Effector memory CD8-positive, alpha-beta T cell (primary cell): ENCODE results near the gene RNU7-1.

Source experiments
- ATAC-seq: fragments of 150-1000 bp; cut with Tn5 transposase; replicated peaks from 2 replicates; pipeline ENCODE4 v1.10.0; 2021; ENCODE audit warnings: mild to moderate bottlenecking, moderate library complexity
- DNase-seq, 3 experiments: peaks; one replicate each; pipeline ENCODE4 v3.0.0; 2021
- H3K27ac Mint-ChIP-seq, 2 donors: one replicate each; pipeline ENCODE4 v1.8.0; 2022; ENCODE audit warnings: mild to moderate bottlenecking in 2 of 2, mixed read lengths in 2 of 2, moderate library complexity in 2 of 2
- H3K27me3 Mint-ChIP-seq, 2 donors: one replicate each; pipeline ENCODE4 v1.8.0; 2022; ENCODE audit warnings: mixed read lengths in 2 of 2
- H3K36me3 Mint-ChIP-seq: one replicate; pipeline ENCODE4 v1.8.0; 2022; ENCODE audit warnings: mild to moderate bottlenecking, moderate library complexity, mixed read lengths; ENCODE audit not compliant: insufficient read depth
- H3K4me1 Mint-ChIP-seq, 2 donors: one replicate each; pipeline ENCODE4 v1.8.0; 2022; ENCODE audit warnings: low read depth in 2 of 2, mixed read lengths in 2 of 2
- H3K4me3 Mint-ChIP-seq, 2 donors: one replicate each; pipeline ENCODE4 v1.8.0; 2022; ENCODE audit warnings: mild to moderate bottlenecking in 2 of 2, mixed read lengths in 2 of 2, moderate library complexity in 2 of 2
- H3K9me3 Mint-ChIP-seq, 2 donors: one replicate each; pipeline ENCODE4 v1.8.0; 2022; ENCODE audit warnings: mixed read lengths in 2 of 2

The RNU7-1 gene

DNA sequence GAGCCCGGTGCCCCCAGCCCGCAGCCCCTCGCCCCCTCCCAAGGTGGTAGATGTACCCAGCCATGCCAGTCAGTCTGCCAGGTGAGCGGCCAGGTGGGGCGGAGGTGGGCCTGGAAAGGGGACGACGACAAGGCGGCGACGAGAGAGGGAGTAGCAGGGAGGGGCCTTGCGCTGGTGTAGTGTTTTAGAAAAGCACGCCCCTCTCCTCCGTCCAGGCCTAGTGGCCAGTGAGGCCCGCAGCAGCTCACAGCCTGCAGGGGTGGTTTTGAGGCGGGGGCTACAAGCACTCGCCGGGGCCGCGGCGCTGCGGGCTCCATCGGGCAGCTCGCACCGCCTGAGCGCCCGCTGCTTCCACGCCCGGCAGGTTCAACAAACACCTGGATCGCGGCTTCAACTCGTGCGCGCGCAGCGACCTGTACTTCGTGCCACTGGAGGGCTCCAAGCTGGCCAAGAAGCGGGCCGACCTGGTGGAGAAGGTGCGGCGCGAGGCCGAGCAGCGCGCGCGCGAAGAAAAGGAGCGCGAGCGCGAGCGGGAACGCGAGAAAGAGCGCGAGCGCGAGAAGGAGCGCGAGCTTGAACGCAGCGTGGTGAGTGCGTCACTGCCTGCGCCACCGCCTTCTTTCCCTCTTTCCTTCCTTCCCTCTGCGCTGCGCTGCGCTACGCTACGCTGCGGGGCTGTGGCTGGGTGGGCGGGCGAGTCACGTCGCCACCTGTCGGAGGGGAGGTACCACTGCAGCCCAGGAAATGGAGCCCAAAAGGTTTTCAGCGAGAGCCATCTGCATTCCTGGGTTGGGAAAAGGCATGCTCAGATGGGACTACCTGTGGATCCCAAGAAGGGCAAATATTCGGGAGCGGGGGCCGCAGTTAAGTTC, 5.9 kb upstream of the RNU7-1 start:
- ATAC-seq: peak; percentile 97
- peak overlapping the region; percentile 78 to 80 for H3K4me3 Mint-ChIP-seq
- H3K36me3 Mint-ChIP-seq: peaks cover 27% of the 10 kb centered on the region
- no peaks in the 10 kb centered on the region for H3K27me3 Mint-ChIP-seq
- H3K9me3 Mint-ChIP-seq: no peaks in the 10 kb centered on the region
- H3K27ac Mint-ChIP-seq: peak overlapping the region; percentile 95 to 98
- H3K4me1 Mint-ChIP-seq: peaks cover 19 to 21% of the 10 kb centered on the region in 2 donors
- peak; percentile 89 to 90 (median 89) for DNase-seq

DNA sequence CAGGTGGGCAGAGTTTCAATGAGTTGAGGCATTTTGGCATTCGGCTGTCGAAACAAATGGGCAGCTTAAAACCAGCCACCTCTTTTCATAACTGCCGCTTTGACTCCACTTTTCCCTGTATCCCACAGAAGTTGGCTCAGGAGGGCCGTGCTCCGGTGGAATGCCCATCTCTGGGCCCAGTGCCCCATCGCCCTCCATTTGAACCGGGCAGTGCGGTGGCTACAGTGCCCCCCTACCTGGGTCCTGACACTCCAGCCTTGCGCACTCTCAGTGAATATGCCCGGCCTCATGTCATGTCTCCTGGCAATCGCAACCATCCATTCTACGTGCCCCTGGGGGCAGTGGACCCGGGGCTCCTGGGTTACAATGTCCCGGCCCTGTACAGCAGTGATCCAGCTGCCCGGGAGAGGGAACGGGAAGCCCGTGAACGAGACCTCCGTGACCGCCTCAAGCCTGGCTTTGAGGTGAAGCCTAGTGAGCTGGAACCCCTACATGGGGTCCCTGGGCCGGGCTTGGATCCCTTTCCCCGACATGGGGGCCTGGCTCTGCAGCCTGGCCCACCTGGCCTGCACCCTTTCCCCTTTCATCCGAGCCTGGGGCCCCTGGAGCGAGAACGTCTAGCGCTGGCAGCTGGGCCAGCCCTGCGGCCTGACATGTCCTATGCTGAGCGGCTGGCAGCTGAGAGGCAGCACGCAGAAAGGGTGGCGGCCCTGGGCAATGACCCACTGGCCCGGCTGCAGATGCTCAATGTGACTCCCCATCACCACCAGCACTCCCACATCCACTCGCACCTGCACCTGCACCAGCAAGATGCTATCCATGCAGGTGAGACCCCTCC, 5.0 kb upstream of the RNU7-1 start:
- H3K27ac Mint-ChIP-seq: peak overlapping the region; percentile 95 to 98
- DNase-seq (no peak), ATAC-seq (no peak)
- H3K36me3 Mint-ChIP-seq: peaks cover 35% of the 10 kb centered on the region
- H3K4me1 Mint-ChIP-seq: peaks cover 25 to 26% of the 10 kb centered on the region in 2 donors
- no peaks in the 10 kb centered on the region for H3K9me3 Mint-ChIP-seq
- peak overlapping the region; percentile 78 to 80 for H3K4me3 Mint-ChIP-seq
- H3K27me3 Mint-ChIP-seq: no peaks in the 10 kb centered on the region

DNA sequence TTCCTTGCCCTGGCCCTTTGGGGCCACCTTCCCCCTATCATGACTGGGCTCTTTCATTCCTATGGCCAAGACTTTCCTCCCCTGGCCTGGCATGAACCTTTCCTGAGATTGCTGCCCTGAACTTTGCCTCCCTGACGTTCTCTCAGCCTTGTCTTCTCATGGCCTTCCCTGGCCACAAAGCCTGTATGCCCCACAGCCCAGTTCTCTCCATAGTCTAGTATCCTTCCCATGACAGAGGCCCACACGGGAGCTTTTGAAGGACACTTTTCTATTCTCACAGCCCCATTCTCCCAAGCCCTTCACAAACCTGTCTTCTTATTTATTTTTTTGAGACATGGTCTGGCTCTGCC, 4.5 kb upstream of the RNU7-1 start:
- DNase-seq (no peak), ATAC-seq (no peak)
- H3K36me3 Mint-ChIP-seq: peaks cover 41% of the 10 kb centered on the region
- H3K4me1 Mint-ChIP-seq: peaks cover 30 to 32% of the 10 kb centered on the region in 2 donors
- H3K27me3 Mint-ChIP-seq: no peaks in the 10 kb centered on the region
- no peaks in the 10 kb centered on the region for H3K9me3 Mint-ChIP-seq
- peak overlapping the region in 1 of 2 donors; percentile 95 for H3K27ac Mint-ChIP-seq
- peak overlapping the region; percentile 9 to 15 for H3K4me3 Mint-ChIP-seq

DNA sequence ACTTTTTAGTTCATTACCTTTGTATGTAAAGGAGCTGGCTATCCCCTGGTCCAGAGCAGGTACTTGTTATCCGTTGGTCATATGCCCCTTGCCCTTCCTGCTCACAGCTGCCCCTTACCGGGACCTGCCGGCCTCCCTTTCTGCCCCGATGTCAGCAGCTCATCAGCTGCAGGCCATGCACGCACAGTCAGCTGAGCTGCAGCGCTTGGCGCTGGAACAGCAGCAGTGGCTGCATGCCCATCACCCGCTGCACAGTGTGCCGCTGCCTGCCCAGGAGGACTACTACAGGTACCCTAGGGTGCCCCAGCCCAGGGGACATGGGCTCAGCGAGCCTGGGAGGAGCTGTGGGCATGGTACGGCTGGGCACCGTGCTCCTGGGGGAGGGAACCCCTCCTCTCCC, 2.3 kb upstream of the RNU7-1 start:
- Mint-ChIP-seq H3K27me3 (no peaks in the 10 kb centered on the region), H3K4me1 (peaks cover 43% of the 10 kb centered on the region in 2 donors), H3K27ac (peak overlapping the region in 1 of 2 donors; percentile 100), H3K9me3 (no peaks in the 10 kb centered on the region), H3K36me3 (peaks cover 49% of the 10 kb centered on the region), H3K4me3 (no peak overlapping the region)
- no peak for DNase-seq
- ATAC-seq: no peak

DNA sequence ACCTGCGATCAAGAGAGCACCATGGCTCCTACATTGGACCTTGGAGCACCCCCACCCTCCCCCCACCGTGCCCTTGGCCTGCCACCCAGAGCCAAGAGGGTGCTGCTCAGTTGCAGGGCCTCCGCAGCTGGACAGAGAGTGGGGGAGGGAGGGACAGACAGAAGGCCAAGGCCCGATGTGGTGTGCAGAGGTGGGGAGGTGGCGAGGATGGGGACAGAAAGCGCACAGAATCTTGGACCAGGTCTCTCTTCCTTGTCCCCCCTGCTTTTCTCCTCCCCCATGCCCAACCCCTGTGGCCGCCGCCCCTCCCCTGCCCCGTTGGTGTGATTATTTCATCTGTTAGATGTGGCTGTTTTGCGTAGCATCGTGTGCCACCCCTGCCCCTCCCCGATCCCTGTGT, 1.8 kb upstream of the RNU7-1 start:
- H3K4me3 Mint-ChIP-seq: no peak overlapping the region
- no peaks in the 10 kb centered on the region for H3K9me3 Mint-ChIP-seq
- peaks cover 41 to 43% of the 10 kb centered on the region in 2 donors for H3K4me1 Mint-ChIP-seq
- DNase-seq (no peak), ATAC-seq (no peak)
- peak overlapping the region; percentile 99 to 100 for H3K27ac Mint-ChIP-seq
- H3K27me3 Mint-ChIP-seq: no peaks in the 10 kb centered on the region
- H3K36me3 Mint-ChIP-seq: peaks cover 54% of the 10 kb centered on the region

DNA sequence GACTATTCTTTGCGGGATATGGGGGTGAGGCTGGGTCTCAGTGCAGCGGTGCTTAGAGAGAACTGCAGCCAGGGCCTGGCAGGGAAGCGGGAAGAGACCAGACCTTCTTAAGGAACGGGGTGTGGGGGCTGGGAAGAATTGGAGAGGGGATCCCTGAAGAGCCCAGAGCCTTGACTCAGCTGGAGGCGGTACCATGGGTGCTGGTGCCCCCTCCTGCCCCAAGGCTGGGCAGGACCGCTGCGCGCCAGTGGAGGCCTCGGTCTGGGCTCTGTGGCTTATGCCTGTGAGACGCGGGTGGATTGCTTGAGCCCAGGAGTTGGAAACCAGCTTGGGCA, 1.3 kb upstream of the RNU7-1 start:
- peak overlapping the region; percentile 25 to 98 for H3K4me3 Mint-ChIP-seq
- peaks cover 42 to 45% of the 10 kb centered on the region in 2 donors for H3K4me1 Mint-ChIP-seq
- ATAC-seq (no peak), DNase-seq (no peak)
- peaks cover 56% of the 10 kb centered on the region for H3K36me3 Mint-ChIP-seq
- peak overlapping the region; percentile 99 to 100 for H3K27ac Mint-ChIP-seq
- H3K9me3 Mint-ChIP-seq: no peaks in the 10 kb centered on the region
- H3K27me3 Mint-ChIP-seq: no peaks in the 10 kb centered on the region

DNA sequence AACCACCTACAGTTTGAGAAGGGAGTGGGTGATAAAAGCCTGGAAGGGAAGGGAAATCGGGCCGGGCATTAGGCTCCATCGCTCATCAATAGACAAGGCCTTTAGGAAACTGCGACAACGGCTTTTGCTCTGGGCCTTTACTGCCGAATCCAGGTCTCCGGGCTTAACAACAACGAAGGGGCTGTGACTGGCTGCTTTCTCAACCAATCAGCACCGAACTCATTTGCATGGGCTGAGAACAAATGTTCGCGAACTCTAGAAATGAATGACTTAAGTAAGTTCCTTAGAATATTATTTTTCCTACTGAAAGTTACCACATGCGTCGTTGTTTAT, 261 bp upstream of the RNU7-1 start:
- Mint-ChIP-seq H3K27ac (peak overlapping the region; percentile 99 to 100), H3K36me3 (peaks cover 47% of the 10 kb centered on the region), H3K27me3 (no peaks in the 10 kb centered on the region), H3K4me3 (peak overlapping the region; percentile 97 to 98), H3K4me1 (peaks cover 48 to 52% of the 10 kb centered on the region in 2 donors), H3K9me3 (no peaks in the 10 kb centered on the region)
- peak; percentile 78 to 80 (median 79) for DNase-seq
- ATAC-seq: peak; percentile 64

DNA sequence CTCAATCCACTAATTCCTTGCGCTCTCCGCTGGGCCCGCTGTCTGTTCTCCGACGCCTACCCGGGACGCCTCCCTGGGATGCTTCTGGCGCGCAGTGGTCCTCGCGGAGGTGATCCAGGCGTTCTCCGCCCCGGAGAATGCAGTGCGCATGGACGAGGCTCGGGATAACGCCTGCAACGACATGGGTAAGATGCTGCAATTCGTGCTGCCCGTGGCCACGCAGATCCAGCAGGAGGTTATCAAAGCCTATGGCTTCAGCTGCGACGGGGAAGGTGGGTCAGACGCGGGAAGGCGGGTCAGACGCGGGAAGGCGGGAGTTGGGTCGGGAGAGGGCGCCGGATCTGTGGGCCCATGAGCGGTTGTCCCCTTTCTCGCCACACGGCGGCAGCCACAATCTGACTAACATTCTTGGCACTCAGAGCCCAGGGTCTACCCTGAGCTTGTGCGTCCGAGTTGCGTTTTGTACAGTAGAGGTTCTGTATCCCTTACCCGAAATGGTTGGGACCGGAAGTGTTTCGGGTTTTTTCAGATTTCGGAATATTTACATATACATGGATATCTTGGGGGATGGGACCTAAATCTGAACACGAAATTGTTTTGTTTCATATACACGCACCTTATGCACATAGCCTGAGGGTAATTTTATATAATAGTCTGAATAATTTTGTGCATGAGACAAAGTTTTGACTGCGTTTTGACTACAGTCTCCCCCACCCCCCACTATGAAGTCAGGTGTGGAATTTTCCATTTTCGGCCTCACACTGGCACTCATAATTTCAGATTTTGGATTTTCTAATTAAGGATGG, 968 bp downstream of the RNU7-1 start:
- H3K27ac Mint-ChIP-seq: peak overlapping the region; percentile 99 to 100
- DNase-seq: peak; percentile 81 to 82 (median 82)
- peak; percentile 55 for ATAC-seq
- H3K9me3 Mint-ChIP-seq: no peaks in the 10 kb centered on the region
- peaks cover 58 to 59% of the 10 kb centered on the region in 2 donors for H3K4me1 Mint-ChIP-seq
- H3K4me3 Mint-ChIP-seq: peak overlapping the region; percentile 97 to 98
- H3K36me3 Mint-ChIP-seq: peaks cover 53% of the 10 kb centered on the region
- H3K27me3 Mint-ChIP-seq: no peaks in the 10 kb centered on the region

DNA sequence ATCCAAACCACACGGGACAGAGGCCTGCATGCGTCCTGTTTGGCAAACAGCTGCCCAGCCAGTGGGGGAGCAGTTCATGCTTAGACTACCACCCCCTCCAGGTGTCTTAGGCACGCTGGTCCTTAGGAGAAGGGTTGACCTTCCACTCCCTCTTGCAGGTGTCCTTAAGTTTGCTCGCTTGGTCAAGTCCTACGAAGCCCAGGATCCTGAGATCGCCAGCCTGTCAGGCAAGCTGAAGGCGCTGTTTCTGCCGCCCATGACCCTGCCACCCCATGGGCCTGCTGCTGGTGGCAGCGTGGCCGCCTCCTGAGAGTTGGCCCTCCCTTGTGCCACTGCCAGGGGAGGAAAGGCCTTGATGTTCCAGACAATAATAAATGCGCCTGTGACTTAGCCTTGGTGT, 2.0 kb downstream of the RNU7-1 start:
- H3K27ac Mint-ChIP-seq: peak overlapping the region; percentile 98 to 99
- H3K4me3 Mint-ChIP-seq: peak overlapping the region; percentile 97 to 98
- peaks cover 53% of the 10 kb centered on the region for H3K36me3 Mint-ChIP-seq
- H3K27me3 Mint-ChIP-seq: no peaks in the 10 kb centered on the region
- H3K4me1 Mint-ChIP-seq: peaks cover 67 to 69% of the 10 kb centered on the region in 2 donors
- DNase-seq: no peak
- no peak for ATAC-seq
- H3K9me3 Mint-ChIP-seq: no peaks in the 10 kb centered on the region

DNA sequence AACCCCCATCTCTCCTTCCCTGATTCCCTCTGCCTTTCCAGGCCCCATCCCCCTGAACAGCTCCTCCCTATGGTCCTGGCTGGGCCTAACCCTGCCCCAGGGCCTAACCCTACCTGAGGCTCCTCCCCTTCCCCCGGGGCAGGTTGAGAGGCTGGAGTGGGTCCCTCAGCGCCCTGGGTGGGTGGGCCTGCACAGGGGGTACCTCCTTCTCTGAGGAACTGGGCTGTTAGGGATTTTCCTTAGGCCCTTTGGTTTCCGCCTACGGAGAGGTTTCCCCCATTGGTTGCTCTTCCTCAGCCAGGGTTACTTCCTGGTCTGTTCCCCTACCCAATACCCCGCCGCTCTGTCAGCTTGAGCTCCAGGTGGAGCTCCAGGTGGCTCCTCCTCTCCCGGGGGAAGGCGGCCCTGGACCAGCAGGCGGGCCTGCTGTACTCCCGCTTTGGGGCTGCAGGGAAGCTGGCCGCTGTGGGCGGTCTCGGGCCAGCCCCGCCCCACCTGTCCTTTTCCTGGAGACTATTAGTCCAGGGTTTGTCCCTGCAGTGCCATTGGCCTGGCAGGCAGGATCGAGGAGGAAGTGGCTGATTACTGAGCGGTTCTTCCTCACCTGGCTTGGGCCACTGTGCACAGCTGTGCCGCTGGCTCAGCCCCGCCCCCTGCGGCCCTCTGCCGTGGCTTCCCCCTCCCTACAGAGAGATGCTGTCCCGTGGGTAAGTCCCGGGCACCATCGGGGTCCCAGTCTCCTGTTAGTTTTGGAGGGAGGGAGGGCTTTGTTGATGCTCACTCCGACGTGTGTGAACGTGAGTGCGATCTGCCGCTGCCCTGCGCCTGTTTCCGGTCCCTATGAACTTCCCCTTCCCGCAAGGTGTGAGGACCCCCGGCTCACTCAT, 2.7 kb downstream of the RNU7-1 start:
- DNase-seq (peak in 2 of 3 experiments; percentile 47 to 54), ATAC-seq (peak; percentile 11)
- Mint-ChIP-seq H3K4me3 (peak overlapping the region; percentile 97 to 98), H3K36me3 (peaks cover 57% of the 10 kb centered on the region), H3K27me3 (no peaks in the 10 kb centered on the region), H3K9me3 (no peaks in the 10 kb centered on the region), H3K27ac (peak overlapping the region; percentile 98 to 99), H3K4me1 (peaks cover 72 to 74% of the 10 kb centered on the region in 2 donors)

DNA sequence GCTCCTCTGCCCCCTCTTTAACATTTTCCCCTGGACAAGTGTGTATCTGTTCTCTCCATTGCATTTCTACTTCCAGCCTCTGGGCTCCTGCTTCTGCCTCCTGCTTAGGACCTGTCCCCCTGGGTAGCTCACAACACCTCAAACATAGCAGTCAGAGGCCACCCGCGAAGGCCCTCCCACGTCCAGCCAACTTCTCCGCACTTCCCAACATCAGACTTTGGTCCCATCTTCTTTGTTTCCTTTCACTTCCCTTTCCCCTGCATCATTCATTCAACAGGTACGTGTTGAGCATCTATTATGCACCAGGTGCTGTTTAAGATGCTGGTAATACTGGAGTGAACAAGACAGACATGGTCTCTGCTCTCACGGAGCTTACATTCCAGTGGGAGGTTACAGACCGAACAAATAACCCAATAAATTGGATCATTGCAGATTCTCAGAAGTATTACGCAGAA, 3.3 kb downstream of the RNU7-1 start:
- DNase-seq (no peak), ATAC-seq (no peak)
- Mint-ChIP-seq H3K4me3 (peak overlapping the region; percentile 97 to 98), H3K9me3 (no peaks in the 10 kb centered on the region), H3K27ac (peak overlapping the region; percentile 98 to 99), H3K4me1 (peaks cover 74 to 77% of the 10 kb centered on the region in 2 donors), H3K27me3 (no peaks in the 10 kb centered on the region), H3K36me3 (peaks cover 64% of the 10 kb centered on the region)

DNA sequence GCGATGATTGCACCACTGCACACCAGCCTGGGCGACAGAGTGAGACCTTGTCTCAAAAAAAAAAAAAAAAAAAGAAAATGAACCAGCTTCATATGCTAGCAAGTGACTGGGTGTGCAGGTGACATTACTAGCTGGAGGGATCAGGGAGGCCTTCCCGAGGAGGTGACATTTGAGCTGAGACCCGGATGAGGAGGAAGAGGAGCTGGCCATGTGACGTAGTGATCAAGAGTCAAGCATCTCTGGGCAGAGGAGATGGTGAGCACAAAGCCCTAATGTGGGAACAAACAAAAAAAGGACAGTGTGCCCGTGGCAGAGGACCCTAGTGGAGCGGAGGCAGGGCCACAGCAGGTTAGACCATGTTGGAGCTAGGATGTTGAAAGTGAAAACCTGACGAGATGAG, 4.0 kb downstream of the RNU7-1 start:
- peak overlapping the region; percentile 98 to 99 for H3K27ac Mint-ChIP-seq
- H3K9me3 Mint-ChIP-seq: no peaks in the 10 kb centered on the region
- ATAC-seq (no peak), DNase-seq (no peak)
- H3K4me3 Mint-ChIP-seq: peak overlapping the region; percentile 97 to 98
- no peaks in the 10 kb centered on the region for H3K27me3 Mint-ChIP-seq
- H3K4me1 Mint-ChIP-seq: peaks cover 76 to 84% of the 10 kb centered on the region in 2 donors
- H3K36me3 Mint-ChIP-seq: peaks cover 64% of the 10 kb centered on the region
